ENCODE results near the gene BCR. TPM values are rescaled to one million over a fixed set of nuclear protein-coding genes. Genes with fewer than 3 reads are reported as not detected.

Gene BCR
- polyA plus RNA-seq, 1 donor (not counting 4 experiments of a cell fraction or from before 2014, with no cell fraction given): 25.8 TPM

- peak; percentile 99 for DNase-seq (ENCODE audit: low read depth, low spot score)
- H3K9me3 ChIP-seq (ENCODE audit: control insufficient read depth, low read depth, low read length): no peaks in the 10 kb centered on the region
- H3K27me3 ChIP-seq (ENCODE audit: control insufficient read depth, extremely low read depth, insufficient read depth, low read length): no peaks in the 10 kb centered on the region
- peak within 1 kb of the TSS; percentile 87 for H2AFZ ChIP-seq (ENCODE audit: control insufficient read depth, low read length)
- no peaks in the 10 kb centered on the region for H3K36me3 ChIP-seq (ENCODE audit: control insufficient read depth in 2 of 2, extremely low read depth in 1 of 2, insufficient read depth in 2 of 2, low read length in 2 of 2)
- TF ChIP-seq EZH2 (IDR thresholded peaks at IDR 0.05; ENCODE audit: low read length): no peak
- no peak for TF ChIP-seq CTCF (optimal IDR thresholded peaks at IDR 0.05 in 1 of 3, IDR thresholded peaks at IDR 0.05 in 1 of 3, conservative IDR thresholded peaks at IDR 0.05 in 1 of 3; ENCODE audit: extremely low read depth in 1 of 3, insufficient read depth in 2 of 3, low read length in 3 of 3)
- peaks cover 29% of the 10 kb centered on the region for H3K4me1 ChIP-seq (ENCODE audit: control insufficient read depth, extremely low read depth, insufficient read depth, low read length)
- peak; percentile 44 for FAIRE-seq
- dilution Hi-C loops (cut with MboI; ENCODE audit: extremely low pct_ligation_motif_present, low sequenced_read_pairs): no loop called here
- peak within 1 kb of the TSS; percentile 74 for H3K9ac ChIP-seq (ENCODE audit: control insufficient read depth, extremely low read depth, insufficient read depth, low read length)
- no peaks in the 10 kb centered on the region for H3K9me1 ChIP-seq (ENCODE audit: control insufficient read depth, extremely low read depth, insufficient read depth, low read length)
- H3K79me2 ChIP-seq (ENCODE audit: control insufficient read depth, insufficient read depth, low read length): no peaks in the 10 kb centered on the region
- H3K4me3 ChIP-seq (ENCODE audit: control insufficient read depth in 2 of 3, extremely low read depth in 1 of 3, insufficient read depth in 2 of 3, low read depth in 1 of 3, low read length in 3 of 3): peak within 1 kb of the TSS; percentile 45 to 76 (median 74)
- peak within 1 kb of the TSS; percentile 85 for H3K4me2 ChIP-seq (ENCODE audit: control insufficient read depth, extremely low read depth, insufficient read depth, low read depth, low read length)
- H3K27ac ChIP-seq (ENCODE audit: control insufficient read depth, insufficient read depth, low read length): peak within 1 kb of the TSS; percentile 46
- H4K20me1 ChIP-seq (ENCODE audit: control insufficient read depth, extremely low read depth, insufficient read depth, low read length): peaks cover 3% of the 10 kb centered on the region
Measured at GRCh38 chr22:23144932-23145877, 35.1 kb upstream of the BCR start, which contains the start of gene RAB36. TSS of gene RAB36 (plus strand) at chr22:23145477. CDS start at chr22:23146617, 1,140 bp downstream.

- peaks cover 29% of the 10 kb centered on the region for H3K4me1 ChIP-seq (ENCODE audit: control insufficient read depth, extremely low read depth, insufficient read depth, low read length)
Measured at GRCh38 chr22:23145878-23146470, 34.3 kb upstream of the BCR start.

More at GRCh38 chr22:23145878-23146470, 34.3 kb upstream of the BCR start:
- no peaks in the 10 kb centered on the region for H3K9me1 ChIP-seq (ENCODE audit: control insufficient read depth, extremely low read depth, insufficient read depth, low read length)
- no peaks in the 10 kb centered on the region for H3K27me3 ChIP-seq (ENCODE audit: control insufficient read depth, extremely low read depth, insufficient read depth, low read length)
- H2AFZ ChIP-seq (ENCODE audit: control insufficient read depth, low read length): peak overlapping the region; percentile 87
- H3K27ac ChIP-seq (ENCODE audit: control insufficient read depth, insufficient read depth, low read length): peak overlapping the region; percentile 46
- no peaks in the 10 kb centered on the region for H3K79me2 ChIP-seq (ENCODE audit: control insufficient read depth, insufficient read depth, low read length)
- dilution Hi-C loops (cut with MboI; ENCODE audit: extremely low pct_ligation_motif_present, low sequenced_read_pairs): no loop called here
- DNase-seq (ENCODE audit: low read depth, low spot score) (no peak), FAIRE-seq (no peak)
- H3K9ac ChIP-seq (ENCODE audit: control insufficient read depth, extremely low read depth, insufficient read depth, low read length): peak overlapping the region; percentile 74
- no peaks in the 10 kb centered on the region for H3K9me3 ChIP-seq (ENCODE audit: control insufficient read depth, low read depth, low read length)
- peak overlapping the region; percentile 85 for H3K4me2 ChIP-seq (ENCODE audit: control insufficient read depth, extremely low read depth, insufficient read depth, low read depth, low read length)
- peak overlapping the region; percentile 45 to 76 (median 74) for H3K4me3 ChIP-seq (ENCODE audit: control insufficient read depth in 2 of 3, extremely low read depth in 1 of 3, insufficient read depth in 2 of 3, low read depth in 1 of 3, low read length in 3 of 3)
- peaks cover 3% of the 10 kb centered on the region for H4K20me1 ChIP-seq (ENCODE audit: control insufficient read depth, extremely low read depth, insufficient read depth, low read length)
- TF ChIP-seq EZH2 (IDR thresholded peaks at IDR 0.05; ENCODE audit: low read length) (no peak), CTCF (optimal IDR thresholded peaks at IDR 0.05 in 1 of 3, IDR thresholded peaks at IDR 0.05 in 1 of 3, conservative IDR thresholded peaks at IDR 0.05 in 1 of 3; ENCODE audit: extremely low read depth in 1 of 3, insufficient read depth in 2 of 3, low read length in 3 of 3) (no peak)
- peaks cover 0 to 1% of the 10 kb centered on the region in 2 experiments for H3K36me3 ChIP-seq (ENCODE audit: control insufficient read depth in 2 of 2, extremely low read depth in 1 of 2, insufficient read depth in 2 of 2, low read length in 2 of 2)
